Fibroblast of skin of left quadriceps (primary cell): ENCODE data around the gene SPATA12.
"Not testable (repeated sequence)": the region's sequence is repeated elsewhere in the genome, so short reads cannot be mapped to it uniquely, and the experiment has no call there.

Source experiments
- DNase-seq, 2 experiments: peaks; one replicate each; pipeline ENCODE4 v3.0.0-alpha.2; 2013; ENCODE audit warnings: low read depth in 2 of 2

Gene SPATA12

GRCh38 chr3:57083266-57083995, 23.0 kb downstream of the SPATA12 start:
- not testable (repeated sequence) for DNase-seq

- DNase-seq = no peak
Measured at GRCh38 chr3:57085211-57085610, 24.7 kb downstream of the SPATA12 start.

DNA sequence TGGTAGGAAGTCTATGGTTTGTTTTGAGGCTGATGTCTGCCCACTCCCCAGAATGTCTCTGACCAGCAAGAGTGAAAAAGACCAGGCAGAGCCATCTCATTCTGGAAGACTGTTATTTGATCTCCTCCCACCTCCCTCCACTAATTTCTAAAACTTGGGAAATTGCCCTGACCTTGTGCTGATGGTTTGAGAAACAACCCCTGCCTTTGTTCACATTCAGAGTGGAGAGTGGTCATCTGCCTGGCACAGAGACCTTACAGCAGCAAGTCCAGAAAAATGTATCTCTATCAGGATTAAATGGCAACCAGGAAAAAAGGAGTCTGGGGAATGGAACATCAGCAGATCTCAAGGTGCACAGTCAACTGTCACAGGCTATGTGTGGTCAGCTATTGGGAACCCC, 25.7 kb downstream of the SPATA12 start:
- DNase-seq = no peak

DNA sequence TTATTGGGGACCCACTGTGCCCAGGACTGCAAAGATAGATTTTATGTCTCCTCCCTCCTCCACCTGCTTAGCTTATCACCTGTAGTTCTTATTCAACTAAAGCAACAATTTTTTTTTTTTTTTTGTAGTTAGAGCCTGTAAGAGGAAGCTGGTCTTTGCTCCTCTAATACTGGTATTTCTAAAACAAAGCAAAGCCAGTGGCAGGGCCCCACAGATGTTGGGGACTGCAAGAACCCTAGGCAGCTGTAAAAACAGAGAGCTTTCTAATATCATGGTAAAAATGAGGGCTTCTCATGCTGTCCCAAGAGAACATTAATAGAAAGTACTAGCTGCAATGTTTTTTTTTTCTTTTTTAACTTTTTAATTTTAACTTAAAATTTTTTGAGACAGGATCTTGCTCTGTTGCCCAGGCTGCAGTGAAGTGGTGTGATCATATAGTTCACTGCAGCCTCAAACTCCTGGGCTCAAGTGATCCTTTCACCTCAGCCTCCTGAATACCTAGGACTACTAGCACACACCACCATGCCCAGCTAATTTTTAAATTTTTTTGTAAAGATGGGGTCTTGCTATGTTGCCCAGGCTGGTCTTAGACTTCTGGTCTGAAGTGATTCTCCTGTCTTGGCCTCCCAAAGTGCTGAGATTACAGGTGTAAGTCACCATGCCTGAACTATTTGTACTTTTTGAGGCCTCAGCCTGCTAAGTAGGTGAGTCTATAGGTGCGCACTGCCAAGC, 27.1 kb downstream of the SPATA12 start:
- no peak for DNase-seq

DNA sequence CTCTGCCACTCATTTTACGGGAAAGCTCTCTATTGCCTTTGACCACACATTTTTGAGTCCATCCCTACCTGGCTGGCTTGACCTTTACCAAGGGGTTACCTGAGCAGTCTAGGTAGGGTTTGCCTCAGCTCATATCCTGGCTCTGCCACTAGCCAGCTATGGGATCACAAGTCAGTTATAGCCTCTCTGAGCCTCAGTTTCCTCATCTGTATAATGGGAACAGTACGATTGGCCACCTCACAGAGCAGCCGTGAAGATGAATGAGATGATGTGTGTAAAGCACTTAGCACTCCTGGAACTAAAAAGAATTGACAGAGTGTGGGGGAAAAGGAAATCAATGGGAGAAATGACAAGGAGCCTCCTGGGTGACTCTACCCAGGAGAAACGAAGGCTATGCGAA, 28.0 kb downstream of the SPATA12 start:
- DNase-seq = no peak

DNA sequence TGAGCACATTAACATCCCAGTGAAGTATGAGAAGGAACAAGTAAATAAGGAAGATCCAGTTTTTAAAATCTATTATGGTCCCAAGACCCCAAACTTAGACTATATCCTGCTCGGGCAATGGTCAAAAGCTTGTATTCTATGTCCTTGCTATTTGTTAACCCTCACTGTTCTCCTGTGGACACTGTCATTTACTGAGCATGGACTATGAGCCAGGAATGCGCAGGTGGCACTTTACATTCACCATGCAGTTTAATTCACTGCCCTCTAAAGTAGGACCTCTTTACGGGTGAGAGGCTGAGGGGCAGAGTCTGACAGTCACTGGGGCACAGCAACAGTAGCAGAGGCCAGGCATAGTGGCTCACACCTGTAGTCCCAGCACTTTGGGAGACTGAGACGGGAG, 28.6 kb downstream of the SPATA12 start:
- no peak for DNase-seq

GRCh38 chr3:57091521-57092273, 31.2 kb downstream of the SPATA12 start:
- DNase-seq = no peak

- DNase-seq = no peak
Measured at GRCh38 chr3:57093489-57093888, 33.0 kb downstream of the SPATA12 start.

GRCh38 chr3:57093971-57094535, 33.6 kb downstream of the SPATA12 start:
- no peak for DNase-seq

DNA sequence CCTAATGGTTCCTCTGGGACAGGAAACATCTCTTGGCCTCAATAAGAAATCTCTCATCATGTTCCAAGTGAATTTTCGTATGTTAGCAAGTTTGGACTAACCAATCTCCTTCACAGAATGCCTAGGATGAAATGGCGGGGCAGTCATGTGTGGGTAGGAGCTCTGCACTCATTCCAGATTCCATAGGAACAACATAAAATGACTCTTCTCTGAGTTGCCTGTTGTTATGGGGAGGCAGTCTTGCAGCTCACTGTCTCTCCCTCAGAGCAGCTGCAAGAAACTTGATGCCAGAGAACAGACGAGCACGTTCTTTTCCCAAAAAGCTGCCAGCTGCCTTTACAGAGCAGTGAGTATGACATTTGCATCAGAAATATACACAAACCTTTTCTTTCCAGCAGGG, 34.1 kb downstream of the SPATA12 start:
- DNase-seq = peak; percentile 38 to 42

- DNase-seq = no peak
Measured at GRCh38 chr3:57095363-57095762, 34.9 kb downstream of the SPATA12 start.

- no peak for DNase-seq
Measured at GRCh38 chr3:57097536-57097935, 37.1 kb downstream of the SPATA12 start.

DNA sequence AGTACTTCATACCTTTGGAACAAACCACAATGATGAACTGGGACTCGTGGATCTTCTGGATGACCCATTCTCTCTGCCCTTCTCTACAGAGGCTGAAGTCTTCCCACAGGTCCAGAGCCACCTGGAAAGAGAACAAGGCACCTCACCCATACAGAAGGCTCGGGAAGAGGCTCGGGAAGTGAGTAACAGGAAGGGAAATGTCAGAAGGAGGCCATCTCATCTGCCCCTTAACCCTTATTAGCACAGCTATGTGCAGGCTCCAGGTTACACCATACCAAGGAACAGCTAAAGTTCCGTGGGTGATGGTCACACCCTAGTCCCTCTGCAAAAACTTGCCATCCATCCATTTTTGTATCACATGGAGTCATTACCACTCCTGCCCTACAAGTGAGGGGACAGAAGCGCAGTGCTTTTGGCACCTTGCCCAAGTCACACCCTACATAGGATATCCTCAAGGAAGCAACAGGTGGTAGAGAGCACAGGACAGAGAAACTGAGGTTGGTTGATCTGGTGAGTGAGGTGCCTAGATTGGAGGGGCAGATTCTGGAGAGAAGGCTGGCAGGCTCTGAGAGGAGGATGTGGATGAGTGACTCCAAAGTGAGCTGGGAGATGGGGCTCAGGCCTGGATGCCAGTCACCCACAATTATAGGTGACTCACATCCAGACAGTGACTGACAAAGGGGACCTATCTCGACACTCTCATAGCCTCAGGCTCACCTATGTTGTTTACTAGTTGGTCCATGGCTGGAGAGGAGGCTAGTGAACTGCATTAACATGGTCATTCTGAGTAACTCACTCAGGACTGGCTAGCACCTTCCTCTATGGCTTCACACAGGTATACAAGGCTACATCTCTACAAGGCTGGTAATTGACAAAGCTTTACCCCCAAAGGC, 38.2 kb downstream of the SPATA12 start:
- no peak for DNase-seq

DNA sequence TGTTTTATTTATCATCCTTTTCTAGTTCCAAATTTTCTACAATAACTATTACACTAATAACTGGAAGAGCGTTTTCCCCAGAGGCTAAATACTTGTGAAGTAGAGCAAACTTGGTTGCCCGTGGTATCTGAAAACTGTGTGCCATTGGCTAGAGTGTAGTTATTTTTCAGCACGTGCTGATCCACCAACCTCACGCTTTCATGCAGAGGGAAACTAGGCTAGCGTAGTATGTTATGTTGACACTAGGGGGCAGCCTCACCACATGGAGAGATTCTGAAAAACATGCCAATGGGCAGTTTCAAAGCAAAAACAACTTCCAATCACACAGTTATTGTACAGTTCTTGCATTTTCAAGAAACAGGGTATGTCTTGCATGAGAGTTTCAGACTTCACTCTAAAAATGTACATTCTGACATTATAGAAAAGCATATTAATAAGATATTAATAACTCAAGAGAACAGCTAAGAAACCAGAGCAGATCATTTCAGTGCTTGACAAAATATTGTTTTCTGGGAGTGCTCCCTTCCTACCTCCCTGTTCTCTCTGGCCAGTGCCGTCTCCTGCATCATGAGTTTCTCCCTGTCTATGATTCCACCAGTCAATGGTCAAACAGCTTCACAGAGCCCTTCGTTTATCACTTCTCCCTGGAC, 39.7 kb downstream of the SPATA12 start:
- peak; percentile 45 to 46 for DNase-seq

GRCh38 chr3:57105585-57105984, 45.1 kb downstream of the SPATA12 start:
- DNase-seq = no peak

- DNase-seq = no peak
Measured at GRCh38 chr3:57108684-57109083, 48.2 kb downstream of the SPATA12 start.

GRCh38 chr3:57109437-57110199, 49.2 kb downstream of the SPATA12 start:
- DNase-seq = no peak

DNA sequence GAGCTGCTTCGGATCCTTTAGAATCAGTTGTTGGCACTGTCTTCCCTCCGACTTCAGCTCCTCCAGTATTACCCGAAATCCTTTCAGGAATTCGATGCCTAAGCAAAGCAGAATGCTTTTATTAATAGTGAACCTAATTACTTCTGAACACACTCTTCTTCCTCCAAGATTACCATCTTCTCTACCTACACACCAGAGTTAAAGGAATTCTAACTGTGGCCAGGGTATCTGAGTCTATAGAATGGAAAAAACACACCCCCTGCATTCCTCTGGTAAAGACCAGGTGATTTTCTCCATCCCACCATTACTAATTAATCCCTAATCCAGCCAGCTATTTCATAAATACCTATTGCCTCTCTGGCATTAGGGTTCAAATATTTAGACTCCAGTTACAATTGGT, 49.8 kb downstream of the SPATA12 start:
- no peak for DNase-seq

DNA sequence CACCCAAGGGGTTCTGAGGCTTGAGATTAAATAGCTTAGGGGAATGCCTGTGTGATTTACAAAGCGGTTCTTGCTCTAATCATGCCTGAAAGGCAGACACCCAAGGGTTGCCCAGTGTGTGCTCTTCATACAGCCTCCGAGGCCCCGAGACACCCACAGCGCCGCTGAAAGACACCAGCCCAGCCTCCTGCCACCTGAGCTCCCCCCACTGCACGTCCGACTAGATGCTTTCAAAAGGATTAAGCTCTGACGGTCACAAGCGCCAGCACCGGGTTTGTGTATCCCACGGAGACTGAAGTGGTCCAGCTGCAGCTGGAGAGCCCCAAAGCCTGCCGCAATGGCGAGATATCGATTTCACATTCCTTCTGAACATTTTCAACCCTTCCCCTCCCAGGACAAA, 50.3 kb downstream of the SPATA12 start:
- no peak for DNase-seq

DNA sequence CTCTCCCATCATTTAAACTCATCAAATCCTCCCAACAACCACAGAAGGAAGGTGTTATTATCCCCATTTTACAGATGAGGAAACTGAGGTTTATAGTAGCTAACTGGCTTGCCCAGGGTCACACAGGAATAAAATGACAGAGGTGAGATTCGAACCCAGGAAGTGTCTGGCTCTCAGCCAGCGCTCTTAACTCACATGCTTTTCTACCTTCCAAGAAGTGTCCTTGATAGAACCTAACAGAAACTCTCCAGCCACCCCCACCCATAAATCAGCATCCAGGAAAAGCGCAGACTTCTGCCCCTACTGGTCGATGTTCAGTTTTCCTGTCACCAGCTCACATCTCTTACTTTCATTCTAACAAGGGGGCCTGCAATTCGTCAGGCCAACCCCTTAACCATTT, 51.7 kb downstream of the SPATA12 start:
- DNase-seq = no peak
